Caco-2 (cell line): ENCODE results near the gene TSPAN17. TPM values are rescaled to one million over a fixed set of nuclear protein-coding genes. Genes with fewer than 3 reads are reported as not detected.

Experiments
- BruUV-seq: library from RNA; stranded (reverse); fragments of 400-500 nt; replicated peaks from 2 replicates; lab custom pipeline; 2021; lab: Mats Ljungman, UMichigan
- CTCF ChIA-PET: fragments of 300-600 bp; sonication (Branson Sonifier 250); formaldehyde crosslinking; loops from one replicate; lab custom pipeline; 2022; ENCODE audit warnings: antibody characterized with exemption; lab: Charles Lee
- POLR2A ChIA-PET: fragments of 300-600 bp; sonication (Branson Sonifier 250); formaldehyde crosslinking; loops from one replicate; lab custom pipeline; 2022; ENCODE audit warnings: antibody characterized with exemption; lab: Charles Lee
- DNase-seq, 2 experiments: peaks; one replicate each; pipeline versions ENCODE4 v3.0.0 to v3.0.0-alpha.2; 2020 to 2022
- H3K27me3 ChIP-seq: replicated peaks from 2 replicates; pipeline ENCODE4 v1.6.0; 2011; ENCODE audit warnings: low read length; ENCODE audit not compliant: control insufficient read depth, insufficient read depth
- H3K36me3 ChIP-seq: 2 replicates; pipeline ENCODE4 v1.5.1; 2011; ENCODE audit warnings: low read length; ENCODE audit not compliant: control insufficient read depth, insufficient read depth
- H3K4me1 ChIP-seq: fragments of 250-450 bp; sonication (Bioruptor Pico); 2 replicates; pipeline ENCODE4 v1.5.1; 2020; ENCODE audit warnings: mild to moderate bottlenecking
- H3K4me3 ChIP-seq: 2 replicates; pipeline ENCODE4 v1.5.1; 2011; ENCODE audit warnings: low read depth, mild to moderate bottlenecking, control low read depth, low read length
- H3K9me3 ChIP-seq: fragments of 250-450 bp; sonication (Bioruptor Pico); 2 replicates; pipeline ENCODE4 v1.5.1; 2020; ENCODE audit warnings: mild to moderate bottlenecking, moderate library complexity
- H3K27ac Mint-ChIP-seq: one replicate; pipeline ENCODE4 v1.8.0; 2022; ENCODE audit warnings: mixed read lengths; ENCODE audit not compliant: unreplicated experiment
- H3K27me3 Mint-ChIP-seq: one replicate; pipeline ENCODE4 v1.8.0; 2022; ENCODE audit warnings: mixed read lengths; ENCODE audit not compliant: insufficient read depth, unreplicated experiment
- H3K36me3 Mint-ChIP-seq: one replicate; pipeline ENCODE4 v1.8.0; 2022; ENCODE audit warnings: mild to moderate bottlenecking, mixed read lengths; ENCODE audit not compliant: insufficient read depth, unreplicated experiment
- H3K4me1 Mint-ChIP-seq: one replicate; pipeline ENCODE4 v1.8.0; 2022; ENCODE audit warnings: low read depth, mixed read lengths; ENCODE audit not compliant: unreplicated experiment
- H3K4me3 Mint-ChIP-seq: one replicate; pipeline ENCODE4 v1.8.0; 2022; ENCODE audit warnings: mild to moderate bottlenecking, moderate library complexity, mixed read lengths; ENCODE audit not compliant: unreplicated experiment
- H3K9me3 Mint-ChIP-seq: one replicate; pipeline ENCODE4 v1.8.0; 2022; ENCODE audit warnings: mixed read lengths; ENCODE audit not compliant: unreplicated experiment
- intact Hi-C: fragments of 100-400 bp; cut with micrococcal nuclease; formaldehyde crosslinking; loops from one replicate; pipeline ENCODE4 v1.10.0; 2022; ENCODE audit not compliant: unreplicated experiment
- total RNA-seq: library from RNA; stranded (reverse); gene quantifications from 2 replicates; pipeline ENCODE4 v1.2.3, GENCODE V29; 2022
- TF ChIP-seq, protein P1 (sequence below), 2 experiments: fragments of 200-600 bp in 1 of 2; IDR thresholded peaks; 1 replicate in 1 of 2; 2 replicates in 1 of 2; pipeline versions ENCODE4 v1.5.1 to v1.8.0; 2011 to 2022; ENCODE audit warnings: antibody characterized with exemption in 1 of 2, control low read depth in 1 of 2, inconsistent platforms in 1 of 2, low read depth in 1 of 2, low read length in 1 of 2, mild to moderate bottlenecking in 1 of 2, moderate library complexity in 1 of 2; ENCODE audit not compliant: insufficient read depth in 1 of 2, severe bottlenecking in 1 of 2, unreplicated experiment in 1 of 2

Gene TSPAN17
- total RNA-seq, 1 experiment from 2014 or later = 20.5 TPM

DNA sequence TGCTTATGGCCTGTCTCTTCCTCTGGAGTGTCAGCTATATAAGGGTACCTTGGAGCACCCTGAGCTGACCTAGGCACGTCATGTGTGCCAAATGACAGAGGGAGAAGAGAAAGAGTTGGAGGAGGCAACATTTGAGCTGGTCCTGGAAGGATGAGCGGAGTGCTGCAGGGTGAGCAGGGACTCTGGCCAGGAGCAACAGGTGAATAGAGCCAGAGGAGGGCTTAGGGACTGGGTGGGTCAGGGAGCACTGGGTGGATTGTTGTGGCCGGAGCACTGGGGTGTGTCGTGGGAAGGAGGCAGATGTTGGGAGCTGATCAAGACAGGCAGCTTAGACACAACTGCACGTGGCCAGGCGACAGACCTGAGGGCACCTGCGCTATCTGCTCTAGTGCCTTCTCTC lies 43.6 kb downstream of the TSPAN17 start:
- Histone ChIP-seq H3K9me3 (no peaks in the 10 kb centered on the region; the same call in 1 of the 2 replicates), H3K27me3 (no peaks in the 10 kb centered on the region), H3K4me3 (no peak overlapping the region), H3K36me3 (no peaks in the 10 kb centered on the region), H3K4me1 (0 out of 2 replicates have a peak, but pooled peaks cover 7% of the 10 kb centered on the region)
- TF ChIP-seq, protein P1, sequence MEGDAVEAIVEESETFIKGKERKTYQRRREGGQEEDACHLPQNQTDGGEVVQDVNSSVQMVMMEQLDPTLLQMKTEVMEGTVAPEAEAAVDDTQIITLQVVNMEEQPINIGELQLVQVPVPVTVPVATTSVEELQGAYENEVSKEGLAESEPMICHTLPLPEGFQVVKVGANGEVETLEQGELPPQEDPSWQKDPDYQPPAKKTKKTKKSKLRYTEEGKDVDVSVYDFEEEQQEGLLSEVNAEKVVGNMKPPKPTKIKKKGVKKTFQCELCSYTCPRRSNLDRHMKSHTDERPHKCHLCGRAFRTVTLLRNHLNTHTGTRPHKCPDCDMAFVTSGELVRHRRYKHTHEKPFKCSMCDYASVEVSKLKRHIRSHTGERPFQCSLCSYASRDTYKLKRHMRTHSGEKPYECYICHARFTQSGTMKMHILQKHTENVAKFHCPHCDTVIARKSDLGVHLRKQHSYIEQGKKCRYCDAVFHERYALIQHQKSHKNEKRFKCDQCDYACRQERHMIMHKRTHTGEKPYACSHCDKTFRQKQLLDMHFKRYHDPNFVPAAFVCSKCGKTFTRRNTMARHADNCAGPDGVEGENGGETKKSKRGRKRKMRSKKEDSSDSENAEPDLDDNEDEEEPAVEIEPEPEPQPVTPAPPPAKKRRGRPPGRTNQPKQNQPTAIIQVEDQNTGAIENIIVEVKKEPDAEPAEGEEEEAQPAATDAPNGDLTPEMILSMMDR (IDR thresholded peaks at IDR 0.05; ENCODE audit: insufficient read depth in 1 of 2, low read depth in 1 of 2, low read length in 1 of 2, severe bottlenecking in 1 of 2, unreplicated experiment in 1 of 2) = no peak
- H3K27ac Mint-ChIP-seq = no peak overlapping the region
- intact Hi-C loops = no loop called here
- ChIA-PET CTCF (no interaction called here), POLR2A (no interaction called here)
- H3K27me3 Mint-ChIP-seq = peaks cover 8% of the 10 kb centered on the region
- DNase-seq = no peak
- no peaks in the 10 kb centered on the region for H3K9me3 Mint-ChIP-seq
- no peaks in the 10 kb centered on the region for H3K36me3 Mint-ChIP-seq
- H3K4me3 Mint-ChIP-seq = no peak overlapping the region
- no TSS peak for BruUV-seq
- peaks cover 17% of the 10 kb centered on the region for H3K4me1 Mint-ChIP-seq

DNA sequence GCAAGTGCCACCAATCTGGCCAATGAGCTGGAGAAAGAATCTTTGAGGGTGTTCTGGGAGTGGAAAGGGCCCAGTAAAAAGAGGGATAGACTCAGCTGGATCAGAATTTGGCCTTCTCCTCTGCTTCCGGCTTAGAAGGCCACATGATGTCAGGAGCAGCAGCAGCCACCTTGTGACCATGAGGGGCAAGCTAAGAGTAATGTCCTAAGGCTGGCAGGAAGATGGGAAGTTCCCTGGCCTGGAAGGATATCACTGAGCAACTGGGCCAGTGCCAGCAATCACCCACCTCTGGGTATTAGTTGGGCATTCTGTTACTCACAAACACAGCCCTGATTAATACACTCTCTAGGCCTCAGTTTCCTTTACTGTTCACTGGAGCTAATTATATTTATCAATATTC lies 44.2 kb downstream of the TSPAN17 start:
- Mint-ChIP-seq H3K27ac (no peak overlapping the region), H3K4me3 (no peak overlapping the region), H3K36me3 (no peaks in the 10 kb centered on the region), H3K9me3 (no peaks in the 10 kb centered on the region), H3K4me1 (peaks cover 17% of the 10 kb centered on the region), H3K27me3 (peaks cover 8% of the 10 kb centered on the region)
- Histone ChIP-seq H3K36me3 (no peaks in the 10 kb centered on the region), H3K27me3 (no peaks in the 10 kb centered on the region), H3K4me3 (no peak overlapping the region), H3K4me1 (0 out of 2 replicates have a peak, but pooled peaks cover 7% of the 10 kb centered on the region), H3K9me3 (no peaks in the 10 kb centered on the region)
- BruUV-seq = no TSS peak
- no peak for DNase-seq
- ChIA-PET POLR2A (no interaction called here), CTCF (no interaction called here)
- intact Hi-C loops = no loop called here
- TF ChIP-seq, protein P1 (IDR thresholded peaks at IDR 0.05; ENCODE audit: insufficient read depth in 1 of 2, low read depth in 1 of 2, low read length in 1 of 2, severe bottlenecking in 1 of 2, unreplicated experiment in 1 of 2) = no peak

DNA sequence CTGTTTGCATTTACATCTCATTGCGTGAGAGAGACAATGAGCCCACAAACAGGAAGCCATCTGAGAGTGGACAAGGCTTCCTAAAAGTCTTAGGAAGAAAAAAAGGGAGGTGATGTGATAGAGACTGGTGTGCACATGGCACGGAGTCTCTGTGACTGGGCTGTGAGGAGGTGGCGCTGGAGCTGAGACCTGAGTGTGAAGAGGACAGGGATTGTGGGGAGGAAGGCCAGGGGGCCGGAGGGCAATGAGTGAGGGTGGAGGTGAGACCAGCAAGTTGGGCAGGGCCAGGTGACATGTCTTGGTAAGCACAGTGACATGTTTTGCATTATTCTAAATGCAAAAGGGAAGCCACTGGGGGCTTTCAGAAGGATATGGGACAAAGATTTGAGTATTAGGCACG lies 45.0 kb downstream of the TSPAN17 start:
- DNase-seq = no peak
- CTCF ChIA-PET = no interaction called here

More for the DNA sequence above, 45.0 kb downstream of the TSPAN17 start:
- intact Hi-C loops = no loop called here
- Mint-ChIP-seq H3K36me3 (no peaks in the 10 kb centered on the region), H3K9me3 (no peaks in the 10 kb centered on the region), H3K27me3 (peaks cover 14% of the 10 kb centered on the region), H3K4me3 (no peak overlapping the region), H3K4me1 (peaks cover 17% of the 10 kb centered on the region), H3K27ac (no peak overlapping the region)
- POLR2A ChIA-PET = interaction anchor here (0.6 kb wide), 1 partner anchor 149 kb away, joined by 10 read pairs; no protein-coding TSS in a partner anchor
- no TSS peak for BruUV-seq
- TF ChIP-seq, protein P1 (IDR thresholded peaks at IDR 0.05; ENCODE audit: insufficient read depth in 1 of 2, low read depth in 1 of 2, low read length in 1 of 2, severe bottlenecking in 1 of 2, unreplicated experiment in 1 of 2) = no peak
- H3K9me3 ChIP-seq = no peaks in the 10 kb centered on the region
- H3K4me1 ChIP-seq = 0 out of 2 replicates have a peak, but pooled peaks cover 7% of the 10 kb centered on the region
- no peaks in the 10 kb centered on the region for H3K27me3 ChIP-seq
- no peak overlapping the region for H3K4me3 ChIP-seq
- H3K36me3 ChIP-seq = no peaks in the 10 kb centered on the region
